ENCODE results near the gene PPP4R2. TPM values are rescaled to one million over a fixed set of nuclear protein-coding genes. Genes with fewer than 3 reads are reported as not detected.
A peak's percentile ranks its signal among the peaks of the same experiment; 100 is the strongest.

PPP4R2 gene, protein sequence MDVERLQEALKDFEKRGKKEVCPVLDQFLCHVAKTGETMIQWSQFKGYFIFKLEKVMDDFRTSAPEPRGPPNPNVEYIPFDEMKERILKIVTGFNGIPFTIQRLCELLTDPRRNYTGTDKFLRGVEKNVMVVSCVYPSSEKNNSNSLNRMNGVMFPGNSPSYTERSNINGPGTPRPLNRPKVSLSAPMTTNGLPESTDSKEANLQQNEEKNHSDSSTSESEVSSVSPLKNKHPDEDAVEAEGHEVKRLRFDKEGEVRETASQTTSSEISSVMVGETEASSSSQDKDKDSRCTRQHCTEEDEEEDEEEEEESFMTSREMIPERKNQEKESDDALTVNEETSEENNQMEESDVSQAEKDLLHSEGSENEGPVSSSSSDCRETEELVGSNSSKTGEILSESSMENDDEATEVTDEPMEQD
- 39.5 and 41.8 TPM in 2 replicates for total RNA-seq (2012; rRNA removed)

DNA sequence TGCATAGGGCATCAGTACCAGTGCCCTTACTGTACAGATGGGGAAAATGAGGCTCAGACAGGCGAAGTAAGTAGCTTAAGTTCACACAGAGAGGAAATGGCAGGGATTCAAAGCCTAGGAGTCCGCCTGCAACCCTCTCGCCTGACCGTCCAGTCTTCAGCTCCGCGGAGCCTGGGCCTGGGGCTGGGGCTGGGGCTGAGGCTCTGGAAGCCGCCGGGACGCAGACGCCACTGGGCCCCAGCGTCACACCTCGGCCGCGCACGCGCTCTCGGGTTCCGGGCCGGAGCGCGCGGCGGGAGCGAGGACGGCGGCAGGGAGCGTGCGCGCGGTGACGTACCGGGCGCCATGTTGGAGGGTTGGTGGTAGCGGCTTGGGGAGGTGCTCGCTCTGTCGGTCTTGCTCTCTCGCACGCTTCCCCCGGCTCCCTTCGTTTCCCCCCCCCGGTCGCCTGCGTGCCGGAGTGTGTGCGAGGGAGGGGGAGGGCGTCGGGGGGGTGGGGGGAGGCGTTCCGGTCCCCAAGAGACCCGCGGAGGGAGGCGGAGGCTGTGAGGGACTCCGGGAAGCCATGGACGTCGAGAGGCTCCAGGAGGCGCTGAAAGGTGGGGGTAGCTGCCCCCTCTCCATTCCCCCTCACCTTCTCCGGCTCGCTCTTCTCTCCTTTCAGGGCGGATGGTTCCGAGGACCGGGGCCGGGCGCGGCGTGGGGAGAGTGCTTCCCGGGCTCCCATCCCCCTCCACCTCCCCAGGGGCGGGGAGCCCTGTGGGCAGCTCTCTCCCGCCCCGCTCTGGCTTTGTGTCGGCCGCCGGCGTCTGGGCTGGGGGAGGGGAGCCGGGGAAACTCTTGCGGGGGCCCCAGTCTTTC lies at the start of gene PPP4R2:
PPP4R2 (plus strand) TSS at position 339 of the 861 bp plus-strand sequence; CDS start at position 566, 227 bp downstream.
- Histone ChIP-seq H3K9me3 (replicated peaks; ENCODE audit: low read length) (no peaks in the 10 kb centered on the region), H3K36me3 (ENCODE audit: insufficient read depth, low read length) (peaks cover 14% of the 10 kb centered on the region), H3K4me3 (ENCODE audit: low read length) (peak within 1 kb of the TSS; percentile 97), H3K9ac (ENCODE audit: low read depth, low read length) (peak within 1 kb of the TSS; percentile 96), H3K4me2 (ENCODE audit: low read length) (peak within 1 kb of the TSS; percentile 92), H3K27me3 (ENCODE audit: control insufficient read depth, insufficient read depth, low read length) (no peaks in the 10 kb centered on the region), H3K4me1 (ENCODE audit: control insufficient read depth, insufficient read depth, low read length) (peaks cover 27% of the 10 kb centered on the region)

DNA sequence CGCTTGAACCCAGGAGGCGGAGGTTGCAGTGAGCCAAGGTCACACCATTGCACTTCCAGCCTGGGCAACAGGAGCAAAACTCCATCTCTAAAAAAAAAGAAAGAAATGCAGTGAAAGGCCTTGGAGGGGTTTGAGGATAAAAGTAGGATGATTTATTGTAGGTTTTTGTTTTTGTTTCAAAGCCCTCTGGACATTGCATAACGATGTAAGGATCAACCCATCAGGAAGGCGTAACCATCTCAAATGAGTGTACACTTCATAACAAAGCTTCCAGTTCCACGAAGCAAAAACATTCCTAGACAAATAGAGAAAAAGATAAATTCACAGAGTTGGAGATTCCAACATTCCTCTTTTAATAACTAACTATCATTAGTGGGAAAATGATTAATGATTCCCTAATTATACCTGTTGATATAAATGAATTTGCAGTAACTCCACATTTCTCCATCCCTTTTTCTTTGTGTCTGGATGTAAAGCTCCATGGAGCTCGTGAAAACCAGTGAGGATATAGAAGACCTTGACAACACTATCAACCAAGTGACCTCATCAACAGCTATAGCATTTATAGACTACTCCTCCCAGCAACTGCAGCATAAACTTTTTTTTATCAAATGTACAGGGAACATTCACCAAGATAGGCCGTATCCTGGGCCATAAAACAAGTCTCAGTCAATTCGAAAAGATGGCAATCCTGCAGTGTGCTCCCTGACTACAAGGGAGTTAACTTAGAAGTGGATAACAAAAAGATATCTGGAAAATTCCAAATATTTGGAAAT lies 48.7 kb upstream of the PPP4R2 start:
- no peak overlapping the region for H3K9ac ChIP-seq (ENCODE audit: low read depth, low read length)

DNA sequence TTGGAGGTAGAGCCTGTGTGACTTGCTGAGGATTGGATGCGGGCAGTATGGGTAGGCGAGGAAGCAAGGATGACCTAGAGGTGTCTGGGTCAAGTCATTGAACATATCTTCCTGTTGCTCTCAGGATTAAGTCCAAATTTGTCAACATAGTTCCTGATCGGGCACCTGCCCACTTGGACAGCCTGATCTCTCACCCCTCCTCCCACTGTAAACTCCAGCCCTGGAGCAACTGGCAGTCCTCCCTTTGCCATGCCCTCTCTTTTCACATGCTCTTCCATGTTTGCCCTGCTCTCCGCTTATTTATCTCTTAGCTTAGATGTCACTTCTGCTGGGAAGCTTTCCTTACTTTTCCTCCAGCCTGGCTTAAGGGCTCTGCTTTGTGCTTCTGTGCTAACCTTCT lies 47.6 kb upstream of the PPP4R2 start:
- Histone ChIP-seq H3K36me3 (ENCODE audit: insufficient read depth, low read length) (no peaks in the 10 kb centered on the region), H3K4me2 (ENCODE audit: low read length) (no peak overlapping the region), H3K27me3 (ENCODE audit: control insufficient read depth, insufficient read depth, low read length) (no peaks in the 10 kb centered on the region), H3K9me3 (replicated peaks; ENCODE audit: low read length) (no peaks in the 10 kb centered on the region), H3K9ac (ENCODE audit: low read depth, low read length) (no peak overlapping the region), H3K4me3 (ENCODE audit: low read length) (no peak overlapping the region), H3K4me1 (ENCODE audit: control insufficient read depth, insufficient read depth, low read length) (peaks cover 9% of the 10 kb centered on the region)

More for the DNA sequence above, 48.7 kb upstream of the PPP4R2 start:
- no peaks in the 10 kb centered on the region for H3K9me3 ChIP-seq (replicated peaks; ENCODE audit: low read length)
- H3K27me3 ChIP-seq (ENCODE audit: control insufficient read depth, insufficient read depth, low read length): no peaks in the 10 kb centered on the region
- no peaks in the 10 kb centered on the region for H3K36me3 ChIP-seq (ENCODE audit: insufficient read depth, low read length)
- no peak overlapping the region for H3K4me3 ChIP-seq (ENCODE audit: low read length)
- no peak overlapping the region for H3K4me2 ChIP-seq (ENCODE audit: low read length)
- peaks cover 9% of the 10 kb centered on the region for H3K4me1 ChIP-seq (ENCODE audit: control insufficient read depth, insufficient read depth, low read length)

DNA sequence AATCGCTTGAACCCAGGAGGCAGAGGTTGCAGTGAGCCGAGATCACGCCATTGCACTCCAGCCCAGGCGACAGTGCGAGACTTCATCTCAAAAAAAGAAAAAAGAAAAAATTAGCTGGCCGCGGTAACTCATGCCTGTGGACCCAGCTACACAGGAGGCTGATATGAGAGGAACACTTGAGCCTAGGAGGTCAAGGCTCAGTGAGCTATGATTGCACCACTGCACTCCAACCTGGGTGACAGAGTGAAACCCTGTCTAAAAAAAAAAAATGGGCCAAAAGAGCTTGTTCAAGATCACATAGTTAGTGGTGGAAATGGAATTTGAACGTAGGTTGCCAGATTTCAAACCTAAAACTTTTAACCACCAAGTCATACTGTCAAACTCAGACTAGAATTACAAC lies 46.2 kb upstream of the PPP4R2 start:
- Histone ChIP-seq H3K4me3 (ENCODE audit: low read length) (no peak overlapping the region), H3K4me2 (ENCODE audit: low read length) (no peak overlapping the region), H3K9ac (ENCODE audit: low read depth, low read length) (no peak overlapping the region), H3K9me3 (replicated peaks; ENCODE audit: low read length) (no peaks in the 10 kb centered on the region), H3K27me3 (ENCODE audit: control insufficient read depth, insufficient read depth, low read length) (no peaks in the 10 kb centered on the region), H3K4me1 (ENCODE audit: control insufficient read depth, insufficient read depth, low read length) (peaks cover 7% of the 10 kb centered on the region), H3K36me3 (ENCODE audit: insufficient read depth, low read length) (no peaks in the 10 kb centered on the region)

DNA sequence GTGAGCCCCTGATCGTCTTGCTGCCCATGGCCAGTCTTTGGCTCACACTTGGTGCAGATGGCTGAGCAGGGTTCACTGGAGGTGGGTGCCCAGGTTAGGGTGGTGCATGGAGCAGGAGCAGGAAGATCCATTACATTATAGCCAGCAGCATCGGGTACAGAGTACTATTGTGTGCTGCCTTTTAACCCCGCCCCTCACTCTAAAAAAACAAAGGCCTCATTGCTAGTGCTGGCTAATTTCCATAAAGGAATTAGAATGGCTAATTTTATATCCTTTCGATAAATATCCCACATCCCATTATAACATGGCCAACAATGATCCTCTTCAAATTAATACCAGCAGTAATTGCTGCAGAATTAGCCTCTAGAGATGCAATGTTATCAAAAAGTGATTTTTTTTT lies 45.8 kb upstream of the PPP4R2 start:
- no peaks in the 10 kb centered on the region for H3K36me3 ChIP-seq (ENCODE audit: insufficient read depth, low read length)
- no peaks in the 10 kb centered on the region for H3K27me3 ChIP-seq (ENCODE audit: control insufficient read depth, insufficient read depth, low read length)
- H3K9me3 ChIP-seq (replicated peaks; ENCODE audit: low read length): no peaks in the 10 kb centered on the region
- H3K9ac ChIP-seq (ENCODE audit: low read depth, low read length): no peak overlapping the region
- H3K4me3 ChIP-seq (ENCODE audit: low read length): no peak overlapping the region
- H3K4me1 ChIP-seq (ENCODE audit: control insufficient read depth, insufficient read depth, low read length): peaks cover 2% of the 10 kb centered on the region
- H3K4me2 ChIP-seq (ENCODE audit: low read length): no peak overlapping the region

GRCh38 chr3:72951259-72951722 lies 45.3 kb upstream of the PPP4R2 start:
- no peak overlapping the region for H3K9ac ChIP-seq (ENCODE audit: low read depth, low read length)
- H3K9me3 ChIP-seq (replicated peaks; ENCODE audit: low read length): no peaks in the 10 kb centered on the region
- H3K4me2 ChIP-seq (ENCODE audit: low read length): no peak overlapping the region
- no peak overlapping the region for H3K4me3 ChIP-seq (ENCODE audit: low read length)
- H3K27me3 ChIP-seq (ENCODE audit: control insufficient read depth, insufficient read depth, low read length): no peaks in the 10 kb centered on the region
- no peaks in the 10 kb centered on the region for H3K4me1 ChIP-seq (ENCODE audit: control insufficient read depth, insufficient read depth, low read length)
- no peaks in the 10 kb centered on the region for H3K36me3 ChIP-seq (ENCODE audit: insufficient read depth, low read length)

GRCh38 chr3:72953325-72953956 lies 43.2 kb upstream of the PPP4R2 start:
- Histone ChIP-seq H3K9me3 (replicated peaks; ENCODE audit: low read length) (no peaks in the 10 kb centered on the region), H3K4me1 (ENCODE audit: control insufficient read depth, insufficient read depth, low read length) (no peaks in the 10 kb centered on the region), H3K36me3 (ENCODE audit: insufficient read depth, low read length) (no peaks in the 10 kb centered on the region), H3K9ac (ENCODE audit: low read depth, low read length) (no peak overlapping the region), H3K27me3 (ENCODE audit: control insufficient read depth, insufficient read depth, low read length) (no peaks in the 10 kb centered on the region), H3K4me2 (ENCODE audit: low read length) (no peak overlapping the region), H3K4me3 (ENCODE audit: low read length) (no peak overlapping the region)

GRCh38 chr3:72957297-72957696 lies 39.3 kb upstream of the PPP4R2 start:
- H3K9ac ChIP-seq (ENCODE audit: low read depth, low read length): no peak overlapping the region
- H3K4me2 ChIP-seq (ENCODE audit: low read length): no peak overlapping the region

GRCh38 chr3:72959336-72959735 lies 37.3 kb upstream of the PPP4R2 start:
- no peaks in the 10 kb centered on the region for H3K36me3 ChIP-seq (ENCODE audit: insufficient read depth, low read length)
- no peaks in the 10 kb centered on the region for H3K4me1 ChIP-seq (ENCODE audit: control insufficient read depth, insufficient read depth, low read length)
- no peak overlapping the region for H3K9ac ChIP-seq (ENCODE audit: low read depth, low read length)
- H3K4me3 ChIP-seq (ENCODE audit: low read length): no peak overlapping the region
- no peaks in the 10 kb centered on the region for H3K27me3 ChIP-seq (ENCODE audit: control insufficient read depth, insufficient read depth, low read length)
- no peak overlapping the region for H3K4me2 ChIP-seq (ENCODE audit: low read length)
- H3K9me3 ChIP-seq (replicated peaks; ENCODE audit: low read length): no peaks in the 10 kb centered on the region

More at GRCh38 chr3:72957297-72957696, 39.3 kb upstream of the PPP4R2 start:
- Histone ChIP-seq H3K9me3 (replicated peaks; ENCODE audit: low read length) (no peaks in the 10 kb centered on the region), H3K27me3 (ENCODE audit: control insufficient read depth, insufficient read depth, low read length) (no peaks in the 10 kb centered on the region), H3K4me1 (ENCODE audit: control insufficient read depth, insufficient read depth, low read length) (no peaks in the 10 kb centered on the region), H3K4me3 (ENCODE audit: low read length) (no peak overlapping the region), H3K36me3 (ENCODE audit: insufficient read depth, low read length) (no peaks in the 10 kb centered on the region)

GRCh38 chr3:72960812-72961518 lies 35.6 kb upstream of the PPP4R2 start:
- H3K36me3 ChIP-seq (ENCODE audit: insufficient read depth, low read length): no peaks in the 10 kb centered on the region
- H3K27me3 ChIP-seq (ENCODE audit: control insufficient read depth, insufficient read depth, low read length): no peaks in the 10 kb centered on the region
- no peaks in the 10 kb centered on the region for H3K9me3 ChIP-seq (replicated peaks; ENCODE audit: low read length)
- no peak overlapping the region for H3K9ac ChIP-seq (ENCODE audit: low read depth, low read length)
- no peak overlapping the region for H3K4me2 ChIP-seq (ENCODE audit: low read length)
- H3K4me1 ChIP-seq (ENCODE audit: control insufficient read depth, insufficient read depth, low read length): no peaks in the 10 kb centered on the region
- H3K4me3 ChIP-seq (ENCODE audit: low read length): no peak overlapping the region

Data from skeletal muscle satellite cell (primary cell).